GM19468 (cell line): ENCODE measurements around the gene NLRP11.

Experiments used
- ATAC-seq: cut with Tn5 transposase; IDR thresholded peaks from one replicate; pipeline ENCODE4 v1.9.1; 2021; ENCODE audit warnings: mild to moderate bottlenecking, moderate library complexity, moderate number of reproducible peaks; ENCODE audit not compliant: unreplicated experiment; ENCODE audit errors: extremely low read depth

Gene NLRP11

GRCh38 chr19:55831846-55832245 lies at the start of gene NLRP11:
TSS of gene NLRP11 (minus strand) at chr19:55831999. CDS start at chr19:55818174, 13,825 bp downstream.
- no peak for ATAC-seq

- ATAC-seq = no peak
Measured at GRCh38 chr19:55877211-55877610, 45.4 kb upstream of the NLRP11 start.

GRCh38 chr19:55870736-55871135 lies 38.9 kb upstream of the NLRP11 start:
- ATAC-seq = no peak

GRCh38 chr19:55867101-55867500 lies 35.3 kb upstream of the NLRP11 start:
- no peak for ATAC-seq

GRCh38 chr19:55866521-55866920 lies 34.7 kb upstream of the NLRP11 start:
- ATAC-seq = no peak

- no peak for ATAC-seq
Measured at GRCh38 chr19:55858969-55859368, 27.2 kb upstream of the NLRP11 start.

- no peak for ATAC-seq
Measured at GRCh38 chr19:55858401-55858800, 26.6 kb upstream of the NLRP11 start.

GRCh38 chr19:55857974-55858373 lies 26.2 kb upstream of the NLRP11 start:
- no peak for ATAC-seq

- ATAC-seq = no peak
Measured at GRCh38 chr19:55857149-55857548, 25.4 kb upstream of the NLRP11 start.

GRCh38 chr19:55855160-55855559 lies 23.4 kb upstream of the NLRP11 start:
- ATAC-seq = no peak

GRCh38 chr19:55838906-55839305 lies 7.1 kb upstream of the NLRP11 start:
- ATAC-seq = no peak

- ATAC-seq = no peak
Measured at GRCh38 chr19:55838251-55838650, 6.5 kb upstream of the NLRP11 start.

- no peak for ATAC-seq
Measured at GRCh38 chr19:55836340-55836739, 4.5 kb upstream of the NLRP11 start, which contains the start of gene NLRP4. TSS of gene NLRP4 (plus strand) at chr19:55836540. CDS start at chr19:55852081, 15,541 bp downstream.

- ATAC-seq = no peak
Measured at GRCh38 chr19:55832676-55833075, 877 bp upstream of the NLRP11 start.

GRCh38 chr19:55830656-55831055 lies 1.1 kb downstream of the NLRP11 start:
- ATAC-seq = no peak

- ATAC-seq = no peak
Measured at GRCh38 chr19:55820037-55820436, 11.8 kb downstream of the NLRP11 start.

- ATAC-seq = no peak
Measured at GRCh38 chr19:55813906-55814305, 17.9 kb downstream of the NLRP11 start.

GRCh38 chr19:55812449-55812848 lies 19.4 kb downstream of the NLRP11 start:
- ATAC-seq = no peak

GRCh38 chr19:55811340-55811739 lies 20.5 kb downstream of the NLRP11 start:
- ATAC-seq = no peak

GRCh38 chr19:55809381-55810058 lies 22.3 kb downstream of the NLRP11 start:
- ATAC-seq = no peak

- ATAC-seq = no peak
Measured at GRCh38 chr19:55802281-55802680, 29.5 kb downstream of the NLRP11 start.

- no peak for ATAC-seq
Measured at GRCh38 chr19:55801416-55801815, 30.4 kb downstream of the NLRP11 start.
